GM12878 (cell line): ENCODE measurements around the gene MT1X. TPM values are rescaled to one million over a fixed set of nuclear protein-coding genes. Genes with fewer than 3 reads are reported as not detected.
"Not testable (repeated sequence)": the region's sequence is repeated elsewhere in the genome, so short reads cannot be mapped to it uniquely, and the experiment has no call there.

Experiments
- ATAC-seq: fragments of 200-7000 bp; cut with Tn5 transposase; 3 replicates; pipeline ENCODE4 v1.9.1; 2020; ENCODE audit warnings: mild to moderate bottlenecking, moderate library complexity
- BruUV-seq: library from RNA; stranded (reverse); fragments of 400-500 nt; replicated peaks from 2 replicates; lab custom pipeline; 2021; lab: Mats Ljungman, UMichigan
- CTCF ChIA-PET: fragments of 300-600 bp; sonication (Branson Sonifier 250); formaldehyde crosslinking; extraction: SDS; loops from one replicate; lab custom pipeline; 2021; ENCODE audit warnings: inconsistent platforms; lab: Yijun Ruan, JAX
- POLR2A ChIA-PET: fragments of 350-600 bp; formaldehyde crosslinking; extraction: SDS; loops from one replicate; lab custom pipeline; 2021; ENCODE audit warnings: inconsistent platforms; lab: Charles Lee
- RAD21 ChIA-PET: fragments of 300-600 bp; sonication (Branson Sonifier 250); formaldehyde crosslinking; loops from one replicate; lab custom pipeline; 2023; ENCODE audit warnings: antibody characterized with exemption; ENCODE audit not compliant: unreplicated experiment; lab: Charles Lee
- SMC1A ChIA-PET: fragments of 300-600 bp; sonication (Branson Sonifier 250); formaldehyde crosslinking; loops from one replicate; lab custom pipeline; 2023; ENCODE audit not compliant: unreplicated experiment, uncharacterized antibody; lab: Charles Lee
- DNase-seq: peaks from one replicate; pipeline ENCODE4 v3.0.0-alpha.2; 2011; ENCODE audit warnings: low read depth, low spot score
- FAIRE-seq: peaks from 3 replicates; lab custom pipeline; 2011; peaks lifted over from hg19 to GRCh38; lab: Jason Lieb, UNC
- H2AFZ ChIP-seq: 2 replicates; pipeline ENCODE4 v1.6.0; 2011; ENCODE audit warnings: low read depth, low read length, control low read depth; ENCODE audit not compliant: control insufficient read depth
- H3K27ac ChIP-seq: 2 replicates; pipeline ENCODE4 v1.5.1; 2011; ENCODE audit warnings: control low read depth; ENCODE audit not compliant: control insufficient read depth, insufficient read depth
- H3K27me3 ChIP-seq, 2 experiments: replicated peaks in 1 of 2; 2 replicates each; pipeline versions ENCODE4 v1.6.0 to v1.6.1; 2011; ENCODE audit warnings: low read length in 1 of 2; ENCODE audit not compliant: control insufficient read depth in 2 of 2, insufficient read depth in 2 of 2
- H3K36me3 ChIP-seq, 2 experiments: 2 replicates each; pipeline ENCODE4 v1.5.1; 2011; ENCODE audit warnings: low read length in 1 of 2; ENCODE audit not compliant: control insufficient read depth in 2 of 2, insufficient read depth in 2 of 2
- H3K4me1 ChIP-seq: 2 replicates; pipeline ENCODE4 v1.6.1; 2011; ENCODE audit warnings: mild to moderate bottlenecking, low read length, moderate library complexity, mixed read lengths; ENCODE audit not compliant: control insufficient read depth, insufficient read depth
- H3K4me2 ChIP-seq: 2 replicates; pipeline ENCODE4 v1.6.0; 2011; ENCODE audit warnings: control low read depth; ENCODE audit not compliant: control insufficient read depth, insufficient read depth
- H3K4me3 ChIP-seq: fragments of 200-600 bp; sonication (generic); 2 replicates; pipeline ENCODE4 v1.5.1; 2016
- H3K79me2 ChIP-seq: 2 replicates; pipeline ENCODE4 v1.6.0; 2011; ENCODE audit warnings: low read length; ENCODE audit not compliant: control insufficient read depth, insufficient read depth
- H3K9ac ChIP-seq: 2 replicates; pipeline ENCODE4 v1.8.0; 2011; ENCODE audit warnings: low read length, control low read depth, mixed read lengths; ENCODE audit not compliant: control insufficient read depth, insufficient read depth
- H3K9me3 ChIP-seq: replicated peaks from 3 replicates; pipeline ENCODE4 v1.5.1; 2011; ENCODE audit warnings: mild to moderate bottlenecking, low read length; ENCODE audit not compliant: control insufficient read depth, insufficient read depth
- H4K20me1 ChIP-seq: 2 replicates; pipeline ENCODE4 v1.6.0; 2011; ENCODE audit not compliant: control insufficient read depth, insufficient read depth
- BHLHE40 ChIP-seq, 2 experiments: fragments of 450-650 bp in 1 of 2; IDR thresholded peaks; 2 replicates each; pipeline ENCODE4 v1.6.1; 2011 to 2017; ENCODE audit warnings: low read depth in 2 of 2, borderline replicate concordance in 1 of 2, improper control_type of control experiment in 1 of 2, low read length in 1 of 2, mild to moderate bottlenecking in 1 of 2
- LARP7 ChIP-seq: fragments of 450-650 bp; IDR thresholded peaks from 2 replicates; pipeline ENCODE4 v1.6.1; 2017; ENCODE audit warnings: mild to moderate bottlenecking
- NFXL1 ChIP-seq: fragments of 450-650 bp; IDR thresholded peaks from 2 replicates; pipeline ENCODE4 v1.6.1; 2017; ENCODE audit warnings: antibody characterized with exemption, mild to moderate bottlenecking, borderline replicate concordance
- RAD51 ChIP-seq: fragments of 450-650 bp; IDR thresholded peaks from 2 replicates; pipeline ENCODE4 v1.6.1; 2016; ENCODE audit warnings: moderate library complexity, mild to moderate bottlenecking, inconsistent platforms
- ZNF207 ChIP-seq: fragments of 450-650 bp; IDR thresholded peaks from 2 replicates; pipeline ENCODE4 v1.6.1; 2014; ENCODE audit warnings: antibody characterized with exemption, mild to moderate bottlenecking, borderline replicate concordance
- WGBS: methylation state at CpG from one replicate; pipeline ENCODE4 v1.1.6; 2016; ENCODE audit warnings: low lambda C conversion rate; ENCODE audit not compliant: insufficient replicate concordance, insufficient coverage; ENCODE audit errors: missing lambda C conversion rate; 5-methylcytosine and 5-hydroxymethylcytosine counted together
- in situ Hi-C: fragments of 300-500 bp; cut with MboI; formaldehyde crosslinking; loops from 9 replicates; pipeline ENCODE4 v1.14.3; 2018; ENCODE audit warnings: mixed read lengths
- intact Hi-C: fragments of 100-400 bp; cut with micrococcal nuclease; formaldehyde crosslinking; loops from one replicate; pipeline ENCODE4 v1.14.2; 2022; ENCODE audit not compliant: unreplicated experiment
- polyA plus RNA-seq, 11 experiments: library from polyadenylated mRNA; depleted of rRNA in 4 of 11; unstranded in 6 of 11; stranded (reverse) in 5 of 11; fragments of >200 nt; fragmentation: Nextera tagmentation in 4 of 11; fragmentation: Illumina TruSeq in 1 of 11; extraction: Ambion mirVana in 4 of 11; extraction: Trizol in 1 of 11; gene quantifications; 1 replicate in 1 of 11; 2 replicates in 10 of 11; pipeline versions ENCODE4 v1.2.1 to v1.2.3, GENCODE V29; 2011 to 2016; ENCODE audit warnings: inconsistent platforms in 2 of 11, missing spikeins in 2 of 11, low read depth in 1 of 11
- total RNA-seq, 4 experiments: library from RNA; depleted of rRNA in 3 of 4; stranded (reverse); fragments of >200 nt in 3 of 4; fragmentation: Illumina TruSeq in 1 of 4; extraction: Trizol in 1 of 4; gene quantifications; 2 replicates each; pipeline versions ENCODE4 v1.2.1 to v1.2.3, GENCODE V29; 2013 to 2021

The MT1X gene
- total and polyA plus RNA-seq, 10 of the 15 experiments (the other 5 are each of a cell fraction or from before 2014, with no cell fraction given): 5.8 to 65.6 (median 15.4) TPM

DNA sequence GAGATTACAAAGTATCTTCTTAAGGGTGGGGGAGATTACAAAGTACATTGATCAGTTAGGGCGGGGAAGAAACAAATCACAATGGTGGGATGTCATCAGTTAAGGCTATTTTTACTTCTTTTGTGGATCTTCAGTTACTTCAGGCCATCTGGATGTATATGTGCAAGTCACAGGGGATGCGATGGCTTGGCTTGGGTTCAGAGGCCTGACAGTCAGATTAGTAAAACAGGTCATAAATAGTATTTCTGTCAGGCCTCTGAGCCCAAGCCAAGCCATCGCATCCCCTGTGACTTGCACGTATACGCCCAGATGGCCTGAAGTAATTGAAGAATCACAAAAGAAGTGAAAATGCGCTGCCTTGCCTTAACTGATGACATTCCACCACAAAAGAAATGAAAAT lies 7.7 kb upstream of the MT1X start:
- POLR2A ChIA-PET, H3K4me3 ChIP-seq, H3K36me3 ChIP-seq, H3K9ac ChIP-seq, DNase-seq, H3K9me3 ChIP-seq, H3K79me2 ChIP-seq, H3K4me1 ChIP-seq, H4K20me1 ChIP-seq, FAIRE-seq, ATAC-seq, BruUV-seq, H3K27ac ChIP-seq, H3K4me2 ChIP-seq, H2AFZ ChIP-seq, in situ Hi-C loops: not testable (repeated sequence)
- CTCF ChIA-PET: interaction anchor here (2.6 kb wide), 1 partner anchor 27 kb away, joined by 28 read pairs; no protein-coding TSS in a partner anchor
- SMC1A ChIA-PET: interaction anchor here (1.2 to 1.5 kb wide), 2 partner anchors 9 to 28 kb away, joined by 3 to 7 read pairs; no protein-coding TSS in a partner anchor
- peaks cover 9 to 11% of the 10 kb centered on the region in 2 experiments for H3K27me3 ChIP-seq
- RAD21 ChIA-PET: interaction anchor here (1.1 to 2.1 kb wide), 2 partner anchors 8 to 27 kb away, joined by 3 to 10 read pairs; partner anchors contain the start of gene MT1X
- WGBS: 64% methylated on average over 6 of the region's 6 CpGs
- intact Hi-C loops: loop anchor here (1.0 kb wide), 1 partner anchor 28 kb away; no protein-coding TSS in a partner anchor

DNA sequence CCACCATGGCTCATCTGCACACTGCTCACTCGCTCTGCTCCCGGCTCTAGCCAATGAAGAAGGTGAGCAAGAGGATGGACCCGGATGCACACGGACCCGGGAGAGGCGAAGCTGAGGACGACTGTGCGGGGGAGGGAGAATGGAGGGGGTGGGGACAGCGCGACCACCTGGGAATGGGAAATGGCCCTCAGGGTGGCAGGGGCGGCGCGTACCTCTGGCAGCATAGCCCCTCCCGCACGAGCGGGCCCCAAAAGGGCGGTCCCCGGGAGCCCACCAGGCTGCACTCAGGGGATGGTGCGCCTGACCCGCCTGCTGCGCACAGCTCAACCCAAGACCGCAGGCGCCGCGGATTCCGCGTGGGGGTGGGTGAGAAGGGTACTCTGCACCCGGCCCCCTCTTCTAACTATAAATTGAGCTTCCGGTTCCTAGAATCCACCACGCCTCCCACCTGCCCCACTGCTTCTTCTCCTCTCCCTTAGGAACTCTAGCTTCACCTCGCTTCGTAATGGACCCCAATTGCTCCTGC lies 6.5 kb upstream of the MT1X start:
- H3K4me1 ChIP-seq: no peaks in the 10 kb centered on the region
- H3K36me3 ChIP-seq: no peaks in the 10 kb centered on the region
- ChIA-PET CTCF (interaction anchor here (1.1 to 2.7 kb wide), 2 partner anchors 26 to 101 kb away, joined by 3 to 15 read pairs; no protein-coding TSS in a partner anchor), POLR2A (no interaction called here), RAD21 (interaction anchor here (1.1 to 2.1 kb wide), 3 partner anchors 26 to 71 kb away, joined by 3 to 10 read pairs (median 6); partner anchors contain the start of gene MT2A), SMC1A (interaction anchor here (0.7 to 1.8 kb wide), 4 partner anchors 22 to 267 kb away, joined by 3 to 8 read pairs (median 3); no protein-coding TSS in a partner anchor)
- DNase-seq (no peak), ATAC-seq (peak; percentile 75), FAIRE-seq (no peak)
- no peak overlapping the region for H3K9ac ChIP-seq
- H3K27ac ChIP-seq: no peak overlapping the region
- no peaks in the 10 kb centered on the region for H4K20me1 ChIP-seq
- in situ Hi-C loops: loop anchor here (25.0 kb wide), 1 partner anchor 738 kb away; no protein-coding TSS in a partner anchor
- TF ChIP-seq BHLHE40 (IDR thresholded peaks at IDR 0.05; ENCODE audit: borderline replicate concordance in 1 of 2, low read depth in 2 of 2, low read length in 1 of 2): 0 out of 4 replicates have a peak, but pooled peaks of 1 of the 2 experiments have one; percentile 26
- no peak for TF ChIP-seq RAD51
- TF ChIP-seq ZNF207: no peak
- TF ChIP-seq NFXL1: no peak
- 0 out of 2 replicates have a peak, but pooled peaks have one; percentile 53 for TF ChIP-seq LARP7
- peak overlapping the region; percentile 47; the same call in 1 of the 2 replicates for H2AFZ ChIP-seq
- WGBS: 26% methylated on average over 27 of the region's 32 CpGs
- BruUV-seq: no TSS peak
- intact Hi-C loops: no loop called here
- H3K79me2 ChIP-seq: no peaks in the 10 kb centered on the region
- peaks cover under 1 to 4% of the 10 kb centered on the region in 2 experiments; a peak in 3 of 4 replicates for H3K27me3 ChIP-seq
- H3K9me3 ChIP-seq: no peaks in the 10 kb centered on the region
- H3K4me2 ChIP-seq: peak overlapping the region; percentile 48
- H3K4me3 ChIP-seq: no peak overlapping the region
